Fibroblast of the aortic adventitia (primary cell): ENCODE measurements around the gene PCSK5. TPM values are rescaled to one million over a fixed set of nuclear protein-coding genes. Genes with fewer than 3 reads are reported as not detected.

ENCODE experiments used
- DNase-seq: peaks from one replicate; pipeline ENCODE4 v3.0.0-alpha.2; 2010; ENCODE audit warnings: low read depth
- H3K4me3 ChIP-seq: 2 replicates; pipeline ENCODE4 v1.5.1; 2011; ENCODE audit warnings: low read depth, mild to moderate bottlenecking, control low read depth, low read length, moderate library complexity
- CTCF ChIP-seq: IDR thresholded peaks from 2 replicates; pipeline ENCODE4 v1.5.1; 2011; ENCODE audit warnings: mild to moderate bottlenecking, low read length, control low read depth, inconsistent platforms; ENCODE audit not compliant: insufficient read depth
- total RNA-seq: library from RNA; depleted of rRNA; stranded (reverse); fragments of >200 nt; gene quantifications from 2 replicates; pipeline ENCODE4 v1.2.3, GENCODE V29; 2012; ENCODE audit warnings: low replicate concordance

The PCSK5 gene
- total RNA-seq, 1 donor = 3.6 TPM

- no peak for TF ChIP-seq CTCF
- peak; percentile 1 for DNase-seq
- no peak overlapping the region for H3K4me3 ChIP-seq
Observed at GRCh38 chr9:76004526-76004925, 114.1 kb downstream of the PCSK5 start.

- no peak for TF ChIP-seq CTCF
- no peak overlapping the region for H3K4me3 ChIP-seq
- no peak for DNase-seq
Observed at GRCh38 chr9:76007935-76008334, 117.5 kb downstream of the PCSK5 start.

- no peak for TF ChIP-seq CTCF
- no peak overlapping the region for H3K4me3 ChIP-seq
- DNase-seq = no peak
Observed at GRCh38 chr9:76013809-76014208, 123.3 kb downstream of the PCSK5 start.

- no peak for DNase-seq
- H3K4me3 ChIP-seq = no peak overlapping the region
- no peak for TF ChIP-seq CTCF
Observed at GRCh38 chr9:76018235-76018634, 127.8 kb downstream of the PCSK5 start.

GRCh38 chr9:76018761-76019160 is 128.3 kb downstream of the PCSK5 start:
- peak; percentile 37 for DNase-seq
- no peak overlapping the region for H3K4me3 ChIP-seq
- TF ChIP-seq CTCF = no peak

- DNase-seq = no peak
- TF ChIP-seq CTCF = no peak
Observed at GRCh38 chr9:76020652-76021051, 130.2 kb downstream of the PCSK5 start.

GRCh38 chr9:76022317-76022716 is 131.8 kb downstream of the PCSK5 start:
- no peak for TF ChIP-seq CTCF
- no peak overlapping the region for H3K4me3 ChIP-seq
- no peak for DNase-seq

More at GRCh38 chr9:76020652-76021051, 130.2 kb downstream of the PCSK5 start:
- no peak overlapping the region for H3K4me3 ChIP-seq
